Left ventricle myocardium inferior (tissue), 1 donor: ENCODE results near the gene AHNAK. TPM values are rescaled to one million over a fixed set of nuclear protein-coding genes. Genes with fewer than 3 reads are reported as not detected.

ENCODE experiments used
- DNase-seq: peaks from one replicate; pipeline ENCODE4 v3.0.0-alpha.2; 2020
- H3K27ac ChIP-seq: fragments of 200-600 bp; replicated peaks from 2 replicates; pipeline ENCODE4 v1.8.0; 2021
- H3K27me3 ChIP-seq: fragments of 200-600 bp; 2 replicates; pipeline ENCODE4 v1.8.0; 2021; ENCODE audit warnings: low read depth
- H3K36me3 ChIP-seq: fragments of 200-600 bp; 2 replicates; pipeline ENCODE4 v1.8.0; 2021
- H3K4me1 ChIP-seq: fragments of 200-600 bp; 2 replicates; pipeline ENCODE4 v1.8.0; 2021
- H3K4me3 ChIP-seq: fragments of 200-600 bp; 2 replicates; pipeline ENCODE4 v1.8.0; 2021; ENCODE audit warnings: mild to moderate bottlenecking, moderate library complexity
- H3K9me3 ChIP-seq: fragments of 200-600 bp; replicated peaks from 2 replicates; pipeline ENCODE4 v1.8.0; 2021
- intact Hi-C: fragments of 100-400 bp; cut with micrococcal nuclease; formaldehyde crosslinking; loops from one replicate; pipeline ENCODE4 v1.11.0; 2022
- total RNA-seq: library from RNA; stranded (reverse); fragmentation: NEBNext Ultra II Directional; extraction: Animal tissue kit (Norgen Biotek cat#: 25700); gene quantifications from one replicate; pipeline ENCODE4 v1.2.1, GENCODE V29; 2021
- TF ChIP-seq, protein P1 (sequence below): fragments of 200-600 bp; IDR thresholded peaks from 2 replicates; pipeline ENCODE4 v1.8.0; 2021; ENCODE audit warnings: antibody characterized with exemption, mild to moderate bottlenecking, borderline replicate concordance
- donor health status: DM: no; HTN: yes; CAD: no; lungs with severe emphysema.

The AHNAK gene
- total RNA-seq, 1 donor from 2014 or later, result 290 TPM

DNA sequence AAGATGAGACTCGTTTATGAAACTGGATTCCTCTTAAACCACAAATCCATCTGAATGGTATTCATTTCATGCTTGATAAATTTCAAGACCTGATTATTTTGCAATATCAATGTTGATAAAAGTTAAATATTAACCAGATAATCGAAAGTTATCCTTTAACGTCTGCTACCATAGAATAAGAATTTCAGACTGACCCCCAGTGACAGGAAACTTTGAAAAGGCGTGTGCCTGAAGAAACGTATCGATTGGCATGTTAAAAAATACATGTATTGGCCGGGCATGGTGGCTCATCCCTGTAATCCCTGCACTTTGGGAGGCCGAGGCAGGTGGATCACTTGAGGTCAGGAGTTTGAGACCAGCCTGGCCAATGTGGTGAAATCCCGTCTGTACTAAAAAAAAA, 113.9 kb downstream of the AHNAK start:
- H3K27ac ChIP-seq, result no peak overlapping the region
- H3K27me3 ChIP-seq, result no peaks in the 10 kb centered on the region
- no peak overlapping the region for H3K4me3 ChIP-seq
- DNase-seq, result no peak
- peaks cover 39% of the 10 kb centered on the region for H3K4me1 ChIP-seq
- intact Hi-C loops, result no loop called here
- no peaks in the 10 kb centered on the region for H3K36me3 ChIP-seq
- no peaks in the 10 kb centered on the region for H3K9me3 ChIP-seq
- TF ChIP-seq, protein P1, sequence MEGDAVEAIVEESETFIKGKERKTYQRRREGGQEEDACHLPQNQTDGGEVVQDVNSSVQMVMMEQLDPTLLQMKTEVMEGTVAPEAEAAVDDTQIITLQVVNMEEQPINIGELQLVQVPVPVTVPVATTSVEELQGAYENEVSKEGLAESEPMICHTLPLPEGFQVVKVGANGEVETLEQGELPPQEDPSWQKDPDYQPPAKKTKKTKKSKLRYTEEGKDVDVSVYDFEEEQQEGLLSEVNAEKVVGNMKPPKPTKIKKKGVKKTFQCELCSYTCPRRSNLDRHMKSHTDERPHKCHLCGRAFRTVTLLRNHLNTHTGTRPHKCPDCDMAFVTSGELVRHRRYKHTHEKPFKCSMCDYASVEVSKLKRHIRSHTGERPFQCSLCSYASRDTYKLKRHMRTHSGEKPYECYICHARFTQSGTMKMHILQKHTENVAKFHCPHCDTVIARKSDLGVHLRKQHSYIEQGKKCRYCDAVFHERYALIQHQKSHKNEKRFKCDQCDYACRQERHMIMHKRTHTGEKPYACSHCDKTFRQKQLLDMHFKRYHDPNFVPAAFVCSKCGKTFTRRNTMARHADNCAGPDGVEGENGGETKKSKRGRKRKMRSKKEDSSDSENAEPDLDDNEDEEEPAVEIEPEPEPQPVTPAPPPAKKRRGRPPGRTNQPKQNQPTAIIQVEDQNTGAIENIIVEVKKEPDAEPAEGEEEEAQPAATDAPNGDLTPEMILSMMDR, result no peak

GRCh38 chr11:62431171-62431901, 115.3 kb downstream of the AHNAK start:
- H3K4me3 ChIP-seq, result no peak overlapping the region
- TF ChIP-seq, protein P1, result no peak
- no peaks in the 10 kb centered on the region for H3K27me3 ChIP-seq
- H3K36me3 ChIP-seq, result no peaks in the 10 kb centered on the region
- intact Hi-C loops, result no loop called here
- H3K27ac ChIP-seq, result no peak overlapping the region
- DNase-seq, result no peak
- peaks cover 39% of the 10 kb centered on the region for H3K4me1 ChIP-seq
- H3K9me3 ChIP-seq, result no peaks in the 10 kb centered on the region

GRCh38 chr11:62430425-62430824, 116.2 kb downstream of the AHNAK start:
- peaks cover 32% of the 10 kb centered on the region for H3K4me1 ChIP-seq
- TF ChIP-seq, protein P1, result no peak
- H3K27me3 ChIP-seq, result no peaks in the 10 kb centered on the region
- no peaks in the 10 kb centered on the region for H3K36me3 ChIP-seq
- no peak for DNase-seq
- H3K27ac ChIP-seq, result no peak overlapping the region
- no peaks in the 10 kb centered on the region for H3K9me3 ChIP-seq
- intact Hi-C loops, result no loop called here
- H3K4me3 ChIP-seq, result no peak overlapping the region

DNA sequence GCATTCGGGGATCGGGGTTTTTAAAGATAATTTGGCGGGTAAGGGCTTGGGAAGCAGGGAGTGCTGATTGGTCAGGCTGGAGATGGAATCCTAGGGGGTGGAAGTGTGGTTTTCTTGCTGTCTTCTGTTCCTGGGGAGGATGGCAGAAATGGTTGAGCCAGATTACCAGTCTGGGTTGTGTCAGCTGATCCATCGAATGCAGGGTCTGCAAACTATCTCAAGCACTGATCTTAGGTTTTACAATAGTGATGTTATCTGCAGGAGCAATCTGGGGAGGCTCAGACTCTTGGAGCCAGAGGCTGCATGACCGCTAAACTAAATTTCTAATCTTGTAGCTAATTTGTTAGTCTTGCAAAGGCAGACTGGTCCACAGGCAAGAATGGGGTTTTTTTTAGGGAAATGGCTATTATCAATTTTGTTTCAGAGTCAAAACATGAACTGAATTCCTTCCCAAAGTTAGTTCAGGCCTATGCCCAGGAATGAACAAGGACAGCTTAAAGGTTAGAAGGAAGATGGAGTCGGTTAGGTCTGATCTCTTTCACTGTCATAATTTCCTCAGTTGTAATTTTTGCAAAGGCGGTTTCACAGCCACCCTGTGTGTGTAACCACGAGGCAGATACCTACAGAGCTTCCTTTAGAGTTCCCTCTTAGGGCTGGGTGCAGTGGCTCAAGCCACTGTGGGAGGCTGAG, 117.6 kb downstream of the AHNAK start:
- no peaks in the 10 kb centered on the region for H3K9me3 ChIP-seq
- H3K36me3 ChIP-seq, result no peaks in the 10 kb centered on the region
- intact Hi-C loops, result loop anchor here (10.0 kb wide), 1 partner anchor 116 kb away; the partner anchor contains the start of gene AHNAK
- no peaks in the 10 kb centered on the region for H3K27me3 ChIP-seq
- peaks cover 20% of the 10 kb centered on the region for H3K4me1 ChIP-seq
- TF ChIP-seq, protein P1, result no peak
- no peak for DNase-seq
- no peak overlapping the region for H3K4me3 ChIP-seq
- H3K27ac ChIP-seq, result no peak overlapping the region

DNA sequence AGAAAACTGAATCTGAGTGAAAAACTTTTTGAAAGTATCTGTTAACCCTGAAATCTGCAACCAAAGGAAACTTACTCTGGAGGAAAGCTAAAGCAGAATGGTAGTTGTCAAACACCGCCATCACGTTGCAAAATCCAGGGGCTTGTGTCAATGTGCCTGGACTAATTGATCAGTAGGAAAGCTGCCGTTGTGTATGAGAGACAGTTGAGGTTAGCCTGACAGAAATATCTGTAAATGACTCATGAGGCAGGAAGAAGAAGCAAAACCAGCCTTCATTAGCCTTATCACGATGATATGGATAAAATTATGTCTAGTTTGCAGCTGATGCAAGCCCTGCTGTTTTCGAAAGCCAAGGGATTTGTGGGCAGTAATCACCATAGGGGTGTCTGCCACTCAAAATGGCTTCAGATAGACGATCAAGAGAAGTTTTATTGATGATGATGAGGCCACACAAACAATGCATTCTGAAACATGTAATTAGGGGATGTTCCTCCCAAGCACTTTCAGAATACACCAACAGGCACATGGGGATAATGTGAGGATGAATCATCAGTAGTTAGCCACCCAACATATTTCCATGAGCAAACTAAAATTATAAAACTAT, 118.9 kb downstream of the AHNAK start:
- no peak for DNase-seq
- no peaks in the 10 kb centered on the region for H3K36me3 ChIP-seq
- no peak overlapping the region for H3K4me3 ChIP-seq
- H3K27ac ChIP-seq, result no peak overlapping the region
- TF ChIP-seq, protein P1, result no peak
- H3K27me3 ChIP-seq, result no peaks in the 10 kb centered on the region
- no peaks in the 10 kb centered on the region for H3K9me3 ChIP-seq
- intact Hi-C loops, result loop anchor here (10.0 kb wide), 1 partner anchor 117 kb away; the partner anchor contains the start of gene AHNAK
- H3K4me1 ChIP-seq, result peaks cover 9% of the 10 kb centered on the region
